ENCODE results near the gene IL37. TPM values are rescaled to one million over a fixed set of nuclear protein-coding genes. Genes with fewer than 3 reads are reported as not detected.

Gene IL37
- total RNA-seq, 1 experiment from 2014 or later = 2.6 TPM

- ChIA-PET POLR2A (ENCODE audit: unreplicated experiment) (no interaction called here), CTCF (no interaction called here)
- H3K27me3 ChIP-seq (ENCODE audit: low read length) = no peaks in the 10 kb centered on the region
- no peaks in the 10 kb centered on the region for H3K36me3 ChIP-seq (ENCODE audit: low read depth, low read length)
- no peaks in the 10 kb centered on the region for H3K79me2 ChIP-seq (ENCODE audit: low read length)
- H3F3A ChIP-seq (ENCODE audit: low read length, unreplicated experiment) = no peaks in the 10 kb centered on the region
- BruUV-seq (replicated peaks) = no TSS peak
- no peak overlapping the region for H2AFZ ChIP-seq (ENCODE audit: low read length)
- no peak overlapping the region for H3K27ac ChIP-seq (ENCODE audit: low read length)
- ATAC-seq (no peak), DNase-seq (no peak)
- no peaks in the 10 kb centered on the region for H3K4me1 ChIP-seq (ENCODE audit: insufficient read depth, low read length)
- no peak overlapping the region for H3K4me2 ChIP-seq (ENCODE audit: low read length)
- H4K20me1 ChIP-seq (ENCODE audit: low read length) = no peaks in the 10 kb centered on the region
- no peaks in the 10 kb centered on the region for H3K9me2 ChIP-seq (replicated peaks; ENCODE audit: low read length)
- intact Hi-C loops (cut with micrococcal nuclease) = no loop called here
- TF ChIP-seq EZH2 (IDR thresholded peaks at IDR 0.05; ENCODE audit: low read length, unreplicated experiment) = no peak
- TF ChIP-seq EZH2phosphoT487 (IDR thresholded peaks at IDR 0.05; ENCODE audit: borderline replicate concordance, low read length) = no peak
- TF ChIP-seq CTCF (conservative IDR thresholded peaks at IDR 0.05; ENCODE audit: low read depth, low read length) = no peak
- no peak overlapping the region for H3K4me3 ChIP-seq (ENCODE audit: low read length)
- H3K9me3 ChIP-seq (ENCODE audit: low read length) = no peaks in the 10 kb centered on the region
- no peak overlapping the region for H3K9ac ChIP-seq (ENCODE audit: low read length)
Observed at GRCh38 chr2:112902816-112903215, 8.1 kb upstream of the IL37 start.

GRCh38 chr2:112904883-112905282, 6.1 kb upstream of the IL37 start:
- Histone ChIP-seq H3K4me1 (ENCODE audit: insufficient read depth, low read length) (no peaks in the 10 kb centered on the region), H3K4me3 (ENCODE audit: low read length) (no peak overlapping the region), H3K27me3 (ENCODE audit: low read length) (no peaks in the 10 kb centered on the region), H3K36me3 (ENCODE audit: low read depth, low read length) (no peaks in the 10 kb centered on the region), H3K4me2 (ENCODE audit: low read length) (no peak overlapping the region), H3K9me2 (replicated peaks; ENCODE audit: low read length) (no peaks in the 10 kb centered on the region), H4K20me1 (ENCODE audit: low read length) (no peaks in the 10 kb centered on the region), H3F3A (ENCODE audit: low read length, unreplicated experiment) (no peaks in the 10 kb centered on the region), H3K9ac (ENCODE audit: low read length) (no peak overlapping the region), H2AFZ (ENCODE audit: low read length) (no peak overlapping the region), H3K9me3 (ENCODE audit: low read length) (no peaks in the 10 kb centered on the region), H3K79me2 (ENCODE audit: low read length) (no peaks in the 10 kb centered on the region), H3K27ac (ENCODE audit: low read length) (no peak overlapping the region)
- CTCF ChIA-PET = no interaction called here
- POLR2A ChIA-PET (ENCODE audit: unreplicated experiment) = no interaction called here
- ATAC-seq = no peak
- TF ChIP-seq EZH2 (IDR thresholded peaks at IDR 0.05; ENCODE audit: low read length, unreplicated experiment) (no peak), EZH2phosphoT487 (IDR thresholded peaks at IDR 0.05; ENCODE audit: borderline replicate concordance, low read length) (no peak), CTCF (conservative IDR thresholded peaks at IDR 0.05; ENCODE audit: low read depth, low read length) (no peak)
- BruUV-seq (replicated peaks) = no TSS peak
- no peak for DNase-seq
- intact Hi-C loops (cut with micrococcal nuclease) = no loop called here

GRCh38 chr2:112906276-112906675, 4.7 kb upstream of the IL37 start:
- H3K9me2 ChIP-seq (replicated peaks; ENCODE audit: low read length) = no peaks in the 10 kb centered on the region
- TF ChIP-seq EZH2phosphoT487 (IDR thresholded peaks at IDR 0.05; ENCODE audit: borderline replicate concordance, low read length) = no peak

More at GRCh38 chr2:112906276-112906675, 4.7 kb upstream of the IL37 start:
- no peaks in the 10 kb centered on the region for H3K79me2 ChIP-seq (ENCODE audit: low read length)
- no peak overlapping the region for H3K4me3 ChIP-seq (ENCODE audit: low read length)
- no peak for DNase-seq
- no peak overlapping the region for H3K27ac ChIP-seq (ENCODE audit: low read length)
- no peak overlapping the region for H3K4me2 ChIP-seq (ENCODE audit: low read length)
- no peak overlapping the region for H3K9ac ChIP-seq (ENCODE audit: low read length)
- peaks cover 11% of the 10 kb centered on the region; the same call in 1 of the 2 replicates for H3K4me1 ChIP-seq (ENCODE audit: insufficient read depth, low read length)
- H4K20me1 ChIP-seq (ENCODE audit: low read length) = no peaks in the 10 kb centered on the region
- H3K36me3 ChIP-seq (ENCODE audit: low read depth, low read length) = no peaks in the 10 kb centered on the region
- POLR2A ChIA-PET (ENCODE audit: unreplicated experiment) = interaction anchor here (0.6 kb wide), 1 partner anchor 169 kb away, joined by 7 read pairs; no protein-coding TSS in a partner anchor
- ATAC-seq = no peak
- H3K9me3 ChIP-seq (ENCODE audit: low read length) = no peaks in the 10 kb centered on the region
- no peaks in the 10 kb centered on the region for H3F3A ChIP-seq (ENCODE audit: low read length, unreplicated experiment)
- intact Hi-C loops (cut with micrococcal nuclease) = no loop called here
- CTCF ChIA-PET = no interaction called here
- H3K27me3 ChIP-seq (ENCODE audit: low read length) = no peaks in the 10 kb centered on the region
- H2AFZ ChIP-seq (ENCODE audit: low read length) = no peak overlapping the region
- no TSS peak for BruUV-seq (replicated peaks)

Data from PC-3 (cell line).